GM21825 (cell line): ENCODE data around the gene ABLIM2.
A peak's percentile ranks its signal among the peaks of the same experiment; 100 is the strongest.

ENCODE experiments used
- ATAC-seq: cut with Tn5 transposase; IDR thresholded peaks from one replicate; pipeline ENCODE4 v1.9.1; 2021; ENCODE audit warnings: mild to moderate bottlenecking, moderate library complexity; ENCODE audit not compliant: unreplicated experiment

Gene ABLIM2

DNA sequence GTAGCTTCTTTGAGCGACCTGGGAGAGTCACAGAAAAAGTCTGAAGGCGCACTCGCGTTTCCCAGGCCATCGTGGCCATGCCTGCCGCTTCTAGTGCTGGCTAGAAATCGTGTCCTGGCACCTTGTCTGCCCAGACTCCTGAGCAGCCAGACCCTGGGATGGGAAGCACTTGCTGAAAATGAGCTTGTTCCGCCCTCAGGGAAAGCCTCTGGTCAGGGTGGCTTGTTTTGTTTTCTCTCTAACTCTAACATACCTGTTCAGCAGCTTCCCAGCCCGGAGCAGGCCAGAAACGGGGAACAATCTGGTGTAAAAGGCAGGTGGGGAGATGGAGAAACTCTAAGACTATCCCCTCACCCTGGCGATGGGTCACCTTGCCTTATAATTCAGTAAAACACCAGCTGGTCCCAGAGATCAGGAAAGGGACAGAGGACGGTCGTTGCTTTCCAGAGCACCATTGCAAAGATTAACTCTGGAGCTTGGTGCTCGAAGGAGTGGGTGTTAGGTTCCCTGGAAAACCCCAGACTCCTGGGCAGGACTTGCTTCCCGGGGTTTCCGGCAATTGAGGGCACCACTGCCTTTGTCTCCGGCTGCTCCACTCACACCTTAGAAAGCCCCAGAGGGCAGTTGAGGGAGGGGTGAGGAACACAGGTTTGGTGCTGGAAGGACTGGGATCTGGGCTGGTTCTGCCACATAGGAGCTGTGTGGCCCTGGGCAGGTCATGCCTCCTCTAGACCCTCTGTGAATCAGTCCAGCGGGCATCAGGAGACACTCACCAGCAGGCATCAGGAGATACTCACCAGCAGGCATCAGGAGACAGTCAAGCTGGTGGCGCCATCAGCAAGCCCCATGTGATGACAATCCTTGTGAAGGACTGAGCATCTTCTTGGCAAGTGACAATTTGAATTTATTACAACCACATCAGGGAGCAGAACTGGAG, 36.0 kb upstream of the ABLIM2 start:
- no peak for ATAC-seq

GRCh38 chr4:8192748-8193738, 34.4 kb upstream of the ABLIM2 start:
- peak; percentile 81 for ATAC-seq

GRCh38 chr4:8191136-8191747, 32.6 kb upstream of the ABLIM2 start:
- peak; percentile 34 for ATAC-seq

DNA sequence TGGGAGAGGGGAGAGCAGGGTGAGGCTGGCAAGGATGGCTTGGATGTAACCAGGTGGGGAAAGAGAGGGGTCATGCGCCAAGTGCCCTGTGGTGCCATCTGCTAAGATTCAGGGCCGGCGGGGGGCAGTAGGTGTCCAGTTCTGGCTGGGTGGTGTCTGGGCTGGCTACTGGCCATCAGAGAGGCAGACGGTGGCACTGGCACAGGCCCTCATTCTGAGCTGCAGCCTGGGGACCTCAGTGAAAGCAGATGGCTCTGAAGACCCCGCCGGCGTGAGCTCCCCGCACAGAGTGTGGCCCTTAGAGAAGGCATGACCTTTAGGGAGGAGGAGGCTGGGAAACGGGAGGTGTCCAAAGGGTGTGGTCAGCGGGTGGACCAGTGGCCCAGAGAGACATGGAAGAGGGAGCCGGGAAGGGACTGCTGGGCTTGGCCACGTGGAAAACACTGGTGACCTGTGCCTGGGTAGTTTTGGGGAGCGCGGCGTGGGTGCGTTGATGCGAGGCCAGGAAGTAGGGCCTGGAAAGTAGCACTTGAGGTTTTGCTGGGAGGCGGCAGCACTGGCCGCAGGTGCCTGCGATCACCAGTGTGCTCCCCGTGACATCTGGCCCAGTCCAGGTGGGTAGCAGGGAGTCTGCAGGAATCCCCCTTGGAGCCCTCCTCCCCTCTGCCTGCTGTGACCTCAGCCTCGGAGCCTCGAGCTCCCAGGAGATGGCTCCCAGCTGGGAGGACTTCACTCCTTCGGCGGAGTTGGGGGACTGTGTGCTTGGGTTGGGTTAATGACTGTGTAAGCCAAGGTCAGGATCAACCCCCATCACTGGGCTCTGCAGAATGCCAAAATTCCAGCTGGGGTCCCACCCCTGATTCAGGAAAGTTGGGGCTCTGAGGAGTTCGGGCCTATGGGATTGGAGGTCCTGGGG, 31.2 kb upstream of the ABLIM2 start:
- no peak for ATAC-seq

- no peak for ATAC-seq
Measured at GRCh38 chr4:8188743-8189550, 30.3 kb upstream of the ABLIM2 start.

DNA sequence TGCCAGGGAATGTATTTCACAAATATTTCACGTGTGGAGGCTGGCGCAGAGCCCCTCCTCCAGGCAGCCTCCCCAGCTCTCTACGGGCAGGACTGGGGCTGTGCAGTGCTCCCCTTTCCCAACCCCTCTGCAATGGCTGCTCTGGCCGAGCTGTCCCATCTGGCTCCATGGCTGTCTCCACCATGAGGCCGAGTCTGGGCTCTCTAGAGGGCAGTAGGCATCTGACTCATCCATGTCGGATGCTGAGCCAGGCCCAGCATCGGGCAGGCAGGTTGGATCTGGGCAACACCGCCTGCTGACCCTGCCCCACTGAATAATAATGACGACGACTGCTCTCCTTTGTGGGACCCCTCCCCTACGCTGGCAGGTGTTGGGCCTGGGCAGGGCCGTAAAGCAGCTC, 29.5 kb upstream of the ABLIM2 start:
- ATAC-seq: no peak

DNA sequence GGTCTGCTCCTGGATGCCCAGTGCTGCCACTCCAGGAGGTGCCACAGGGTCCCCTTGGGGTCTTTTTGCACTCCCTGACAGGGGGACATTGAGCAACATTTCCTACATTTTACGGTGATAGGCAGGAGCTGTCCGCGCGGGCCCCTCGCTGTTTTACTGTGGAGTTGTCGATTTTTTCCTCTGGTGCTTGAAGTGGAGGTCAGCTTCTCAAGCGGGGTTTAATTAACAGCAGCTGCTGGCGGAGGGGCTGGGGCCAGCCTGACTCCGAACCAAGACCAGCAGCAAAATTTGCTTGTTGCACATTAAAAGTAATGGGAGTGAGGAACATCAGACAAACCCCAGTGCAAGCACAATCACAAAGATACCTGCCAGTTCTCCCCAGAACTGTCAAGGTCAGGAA, 27.3 kb upstream of the ABLIM2 start:
- ATAC-seq: no peak

GRCh38 chr4:8185295-8185694, 26.7 kb upstream of the ABLIM2 start:
- no peak for ATAC-seq

GRCh38 chr4:8184061-8184460, 25.4 kb upstream of the ABLIM2 start:
- no peak for ATAC-seq

- ATAC-seq: no peak
Measured at GRCh38 chr4:8182858-8183725, 24.5 kb upstream of the ABLIM2 start.

- ATAC-seq: no peak
Measured at GRCh38 chr4:8182294-8182693, 23.7 kb upstream of the ABLIM2 start.

GRCh38 chr4:8181844-8182243, 23.2 kb upstream of the ABLIM2 start:
- no peak for ATAC-seq

DNA sequence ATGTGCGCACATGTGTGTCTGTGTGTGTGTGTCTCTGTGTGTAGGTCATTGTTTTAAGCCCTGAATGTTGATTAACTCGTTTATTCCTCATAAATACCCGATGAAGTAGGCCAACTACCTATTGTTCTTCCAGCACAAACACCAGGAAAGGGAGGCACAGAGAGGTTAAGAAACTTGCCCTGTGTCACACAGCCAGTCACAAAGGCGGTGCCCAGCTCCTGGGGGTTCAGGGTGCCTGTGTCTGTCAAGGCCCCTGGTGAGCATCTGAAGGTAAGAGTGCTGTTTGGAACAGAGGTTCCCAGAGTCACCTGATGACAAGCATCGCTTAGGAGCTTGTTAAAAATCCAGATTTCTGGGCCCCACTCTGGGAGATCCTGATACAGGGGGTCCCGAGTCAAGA, 22.5 kb upstream of the ABLIM2 start:
- no peak for ATAC-seq

DNA sequence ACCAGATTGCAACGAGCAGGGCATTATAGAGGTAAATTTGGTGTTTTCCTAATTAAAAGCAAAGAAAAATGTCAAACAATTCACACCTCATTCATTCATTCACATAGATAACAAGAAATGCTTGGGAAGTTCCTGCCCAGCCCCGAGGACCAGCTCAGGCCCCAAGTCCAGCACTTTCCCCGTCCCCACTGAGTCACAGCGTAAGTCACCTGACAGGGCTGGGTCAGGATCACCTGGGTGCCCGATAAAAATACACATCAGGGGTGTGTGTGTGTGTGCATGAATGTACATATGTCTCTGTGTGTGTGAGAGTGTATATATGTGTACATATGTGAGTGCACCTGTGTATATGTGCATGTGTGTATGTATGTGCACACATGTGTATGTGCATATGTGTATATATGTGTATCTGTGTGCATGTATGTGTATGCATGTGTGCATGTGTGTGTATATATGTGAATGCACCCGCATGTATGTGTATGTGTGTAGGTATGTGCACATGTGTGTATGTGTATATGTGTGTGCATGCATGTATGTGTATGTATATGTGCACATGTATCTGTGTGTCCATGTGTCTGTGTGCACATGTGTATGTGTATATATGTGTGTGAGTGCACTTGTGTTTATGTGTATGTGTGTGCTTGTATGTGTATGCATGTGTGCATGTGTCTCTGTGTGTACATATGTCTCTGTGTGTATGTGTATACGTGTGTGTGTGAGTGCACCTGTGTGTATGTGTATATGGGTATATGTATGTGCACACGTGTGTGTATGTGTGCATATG, 21.9 kb upstream of the ABLIM2 start:
- ATAC-seq: no peak

DNA sequence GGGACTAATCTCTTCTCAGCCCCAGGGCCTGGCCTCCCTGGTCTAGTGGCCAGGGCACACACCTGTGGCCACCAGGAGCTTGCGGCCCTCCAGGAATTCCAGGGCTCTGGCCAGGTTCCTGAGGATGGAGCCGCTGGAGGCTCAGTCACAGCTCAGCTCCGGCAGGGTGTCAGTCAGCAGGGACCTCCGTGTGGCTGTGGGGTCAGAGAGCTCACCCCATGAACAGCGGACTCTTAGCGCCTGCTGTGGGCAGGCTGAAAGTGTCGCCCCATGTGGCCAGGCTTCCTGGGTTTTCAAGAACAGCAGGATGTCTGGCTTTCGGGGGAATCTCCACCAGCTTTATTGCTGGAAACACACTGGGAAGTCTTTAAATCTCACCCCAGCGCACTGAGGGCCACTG, 21.2 kb upstream of the ABLIM2 start:
- no peak for ATAC-seq

GRCh38 chr4:8179074-8179473, 20.5 kb upstream of the ABLIM2 start:
- no peak for ATAC-seq

GRCh38 chr4:8177956-8178355, 19.3 kb upstream of the ABLIM2 start:
- ATAC-seq: no peak

GRCh38 chr4:8177552-8177951, 18.9 kb upstream of the ABLIM2 start:
- ATAC-seq: no peak
